ENCODE data around the gene SMIM21.

The SMIM21 gene

GRCh38 chr18:75421656-75422055, 5.8 kb downstream of the SMIM21 start:
- FAIRE-seq = no peak

GRCh38 chr18:75418293-75419005, 9.1 kb downstream of the SMIM21 start:
- no peak for FAIRE-seq

GRCh38 chr18:75410611-75411010, 16.9 kb downstream of the SMIM21 start:
- no peak for FAIRE-seq

GRCh38 chr18:75409806-75410205, 17.7 kb downstream of the SMIM21 start:
- FAIRE-seq = no peak

GRCh38 chr18:75408554-75409506, 18.7 kb downstream of the SMIM21 start:
- no peak for FAIRE-seq

- FAIRE-seq = no peak
Measured at GRCh38 chr18:75407468-75408437, 19.8 kb downstream of the SMIM21 start.

- no peak for FAIRE-seq
Measured at GRCh38 chr18:75406491-75407445, 20.7 kb downstream of the SMIM21 start.

GRCh38 chr18:75405351-75405750, 22.2 kb downstream of the SMIM21 start:
- no peak for FAIRE-seq

- no peak for FAIRE-seq
Measured at GRCh38 chr18:75400366-75400765, 27.1 kb downstream of the SMIM21 start.

- FAIRE-seq = no peak
Measured at GRCh38 chr18:75395137-75395536, 32.4 kb downstream of the SMIM21 start.

GRCh38 chr18:75393721-75394120, 33.8 kb downstream of the SMIM21 start:
- FAIRE-seq = no peak

GRCh38 chr18:75392226-75392578, 35.3 kb downstream of the SMIM21 start:
- FAIRE-seq = no peak

GRCh38 chr18:75391279-75392225, 36.0 kb downstream of the SMIM21 start:
- no peak for FAIRE-seq

- FAIRE-seq = no peak
Measured at GRCh38 chr18:75390854-75391253, 36.6 kb downstream of the SMIM21 start.

GRCh38 chr18:75384144-75384543, 43.4 kb downstream of the SMIM21 start:
- FAIRE-seq = no peak

GRCh38 chr18:75378376-75379315, 48.9 kb downstream of the SMIM21 start:
- FAIRE-seq = no peak

GRCh38 chr18:75377926-75378325, 49.6 kb downstream of the SMIM21 start:
- no peak for FAIRE-seq

- no peak for FAIRE-seq
Measured at GRCh38 chr18:75377258-75377657, 50.2 kb downstream of the SMIM21 start.

- no peak for FAIRE-seq
Measured at GRCh38 chr18:75376004-75376403, 51.5 kb downstream of the SMIM21 start.
